Endothelial cell of umbilical vein (primary cell): ENCODE measurements around the gene ZNF614. TPM values are rescaled to one million over a fixed set of nuclear protein-coding genes. Genes with fewer than 3 reads are reported as not detected.

Source experiments
- BruUV-seq: library from RNA; stranded (reverse); fragments of 400-500 nt; replicated peaks from 2 replicates; lab custom pipeline; 2021; lab: Mats Ljungman, UMichigan
- CTCF ChIA-PET: fragments of 300-600, 350-600 bp; sonication (Branson Sonifier 250); formaldehyde crosslinking; loops from one replicate; lab custom pipeline; 2021; ENCODE audit warnings: antibody characterized with exemption, inconsistent platforms; lab: Charles Lee
- POLR2A ChIA-PET: fragments of 300-600, 350-600 bp; sonication (Branson Sonifier 250); formaldehyde crosslinking; loops from one replicate; lab custom pipeline; 2021; ENCODE audit warnings: antibody characterized with exemption, inconsistent platforms; lab: Charles Lee
- DNase-seq: peaks from one replicate; pipeline ENCODE4 v3.0.0-alpha.2; 2011; ENCODE audit warnings: low read depth, low spot score
- FAIRE-seq: peaks from 2 replicates; lab custom pipeline; 2011; peaks lifted over from hg19 to GRCh38; lab: Jason Lieb, UNC
- H2AFZ ChIP-seq: 2 replicates; pipeline ENCODE4 v1.6.0; 2012; ENCODE audit warnings: low read depth, low read length, control low read depth, inconsistent platforms
- H3K27ac ChIP-seq: 2 replicates; pipeline ENCODE4 v1.5.1; 2011; ENCODE audit warnings: low read depth, mild to moderate bottlenecking, control low read depth, low read length, moderate library complexity; ENCODE audit not compliant: insufficient read depth
- H3K27me3 ChIP-seq, 2 experiments: 2 replicates each; pipeline versions ENCODE4 v1.6.0 to v1.6.1; 2011; ENCODE audit warnings: low read length in 2 of 2, mixed read lengths in 1 of 2; ENCODE audit not compliant: control insufficient read depth in 2 of 2, insufficient read depth in 2 of 2
- H3K36me3 ChIP-seq, 2 experiments: 2 replicates in 1 of 2; 3 replicates in 1 of 2; pipeline ENCODE4 v1.5.1; 2011; ENCODE audit warnings: low read length in 2 of 2, mild to moderate bottlenecking in 1 of 2, moderate library complexity in 1 of 2; ENCODE audit not compliant: control insufficient read depth in 2 of 2, insufficient read depth in 2 of 2; ENCODE audit errors: extremely low read depth in 1 of 2
- H3K4me1 ChIP-seq: 3 replicates; pipeline ENCODE4 v1.5.1; 2011; ENCODE audit warnings: mild to moderate bottlenecking, low read length; ENCODE audit not compliant: control insufficient read depth, insufficient read depth; ENCODE audit errors: extremely low read depth
- H3K4me2 ChIP-seq: 2 replicates; pipeline ENCODE4 v1.6.1; 2011; ENCODE audit warnings: low read length, control low read depth, mixed read lengths; ENCODE audit not compliant: insufficient read depth
- H3K4me3 ChIP-seq, 3 experiments: fragments of 200-600 bp in 1 of 3; sonication (generic), shearing (Covaris generic) in 1 of 3; replicated peaks in 1 of 3; 2 replicates each; pipeline ENCODE4 v1.5.1; 2011 to 2016; ENCODE audit warnings: control low read depth in 3 of 3, low read length in 3 of 3, mild to moderate bottlenecking in 2 of 3, inconsistent platforms in 1 of 3, low read depth in 1 of 3, moderate library complexity in 1 of 3; ENCODE audit not compliant: insufficient read depth in 1 of 3
- H3K79me2 ChIP-seq: 2 replicates; pipeline ENCODE4 v1.6.0; 2012; ENCODE audit warnings: low read length, inconsistent platforms; ENCODE audit not compliant: control insufficient read depth, insufficient read depth
- H3K9ac ChIP-seq: replicated peaks from 2 replicates; pipeline ENCODE3; 2011; ENCODE audit warnings: low read length, control low read depth; ENCODE audit not compliant: insufficient read depth; ENCODE audit errors: extremely low read depth
- H3K9me1 ChIP-seq: replicated peaks from 3 replicates; pipeline ENCODE4 v1.6.0; 2011; ENCODE audit warnings: mild to moderate bottlenecking, low read length; ENCODE audit not compliant: control insufficient read depth, insufficient read depth; ENCODE audit errors: extremely low read depth
- H3K9me3 ChIP-seq: replicated peaks from 2 replicates; pipeline ENCODE4 v1.5.1; 2012; ENCODE audit warnings: low read length, inconsistent platforms; ENCODE audit not compliant: control insufficient read depth, insufficient read depth
- H4K20me1 ChIP-seq: replicated peaks from 2 replicates; pipeline ENCODE3; 2011; ENCODE audit warnings: mild to moderate bottlenecking, low read length; ENCODE audit not compliant: control insufficient read depth, insufficient read depth; ENCODE audit errors: extremely low read depth
- EZH2 ChIP-seq: IDR thresholded peaks from 2 replicates; pipeline ENCODE4 v1.6.1; 2012; ENCODE audit warnings: borderline replicate concordance, low read depth, mild to moderate bottlenecking, moderate library complexity, low read length, inconsistent platforms; ENCODE audit not compliant: severe bottlenecking
- FOS ChIP-seq: IDR thresholded peaks from 2 replicates; pipeline ENCODE4 v1.6.1; 2011; ENCODE audit warnings: mild to moderate bottlenecking, low read length, moderate library complexity, borderline replicate concordance; ENCODE audit not compliant: insufficient read depth
- GATA2 ChIP-seq: IDR thresholded peaks from 2 replicates; pipeline ENCODE4 v1.7.0; 2011; ENCODE audit warnings: low read depth, mild to moderate bottlenecking, moderate library complexity, mixed read lengths, low read length; ENCODE audit not compliant: insufficient read length, insufficient read depth
- JUN ChIP-seq: IDR thresholded peaks from 2 replicates; pipeline ENCODE4 v1.6.1; 2011; ENCODE audit warnings: borderline replicate concordance, low read depth; ENCODE audit not compliant: insufficient read length, insufficient read depth
- MAX ChIP-seq: IDR thresholded peaks from 2 replicates; pipeline ENCODE4 v1.6.1; 2011; ENCODE audit not compliant: insufficient read depth, insufficient read length
- MYC ChIP-seq: IDR thresholded peaks from one replicate; pipeline ENCODE4 v1.6.1; 2011; ENCODE audit warnings: mild to moderate bottlenecking, low read depth, low read length
- POLR2A ChIP-seq: IDR thresholded peaks from 2 replicates; pipeline ENCODE4 v1.6.1; 2012; ENCODE audit warnings: low read depth, mild to moderate bottlenecking, control low read depth, low read length
- POLR2AphosphoS5 ChIP-seq: IDR thresholded peaks from 2 replicates; pipeline ENCODE4 v1.6.1; 2012; ENCODE audit warnings: low read depth, mild to moderate bottlenecking, control low read depth, low read length, moderate library complexity; ENCODE audit not compliant: insufficient read depth
- dilution Hi-C: fragments of 300-500 bp; cut with MboI; formaldehyde crosslinking; loops from one replicate; pipeline ENCODE4 v1.15.0; 2019; ENCODE audit warnings: low sequenced_read_pairs; ENCODE audit not compliant: extremely low pct_ligation_motif_present
- intact Hi-C: fragments of 100-400 bp; cut with micrococcal nuclease; formaldehyde crosslinking; loops from one replicate; pipeline ENCODE4 v1.10.0; 2022
- polyA plus RNA-seq, 4 experiments: library from polyadenylated mRNA; depleted of rRNA in 3 of 4; stranded (reverse) in 3 of 4; unstranded in 1 of 4; fragments of >200 nt; gene quantifications; 2 replicates each; pipeline versions ENCODE4 v1.2.1 to v1.2.3, GENCODE V29; 2011 to 2012; ENCODE audit warnings: missing spikeins in 1 of 4
- total RNA-seq: library from RNA; stranded (reverse); gene quantifications from 2 replicates; pipeline ENCODE4 v1.2.3, GENCODE V29; 2021
- TF ChIP-seq, protein P1 (sequence below), 2 donors: IDR thresholded peaks; 1 replicate in 1 of 2; 2 replicates in 1 of 2; pipeline ENCODE4 v1.5.1; 2011; ENCODE audit warnings: low read length in 2 of 2, mild to moderate bottlenecking in 2 of 2, moderate library complexity in 2 of 2, control low read depth in 1 of 2, inconsistent platforms in 1 of 2, low read depth in 1 of 2; ENCODE audit not compliant: insufficient read depth in 1 of 2; ENCODE audit errors: extremely low read depth in 1 of 2

Gene ZNF614
- total and polyA plus RNA-seq, 2 donors (not counting 3 experiments of a cell fraction or from before 2014, with no cell fraction given): 2.5 to 7.8 TPM

- Histone ChIP-seq H4K20me1 (no peaks in the 10 kb centered on the region), H3K4me1 (peaks cover 7% of the 10 kb centered on the region), H3K9me1 (no peaks in the 10 kb centered on the region), H3K9ac (peak overlapping the region; percentile 94), H3K27ac (no peak overlapping the region), H3K36me3 (no peaks in the 10 kb centered on the region), H3K9me3 (no peaks in the 10 kb centered on the region), H2AFZ (peak overlapping the region; percentile 94), H3K4me3 (peak overlapping the region; percentile 57 to 76 (median 69)), H3K27me3 (no peaks in the 10 kb centered on the region), H3K79me2 (no peaks in the 10 kb centered on the region), H3K4me2 (peak overlapping the region; percentile 57)
- intact Hi-C loops: no loop called here
- ChIA-PET POLR2A (interaction anchor here (1.5 kb wide), 1 partner anchor 21 kb away, joined by 4 read pairs; the partner anchor contains the start of gene ZNF614), CTCF (interaction anchor here (1.4 kb wide), 1 partner anchor 230 kb away, joined by 3 read pairs; no protein-coding TSS in a partner anchor)
- dilution Hi-C loops: no loop called here
- DNase-seq (no peak), FAIRE-seq (peak; percentile 37)
- TF ChIP-seq POLR2AphosphoS5 (no peak), GATA2 (no peak), POLR2A (no peak), MAX (no peak), MYC (no peak), JUN (no peak), EZH2 (no peak), FOS (no peak)
- TF ChIP-seq, protein P1, sequence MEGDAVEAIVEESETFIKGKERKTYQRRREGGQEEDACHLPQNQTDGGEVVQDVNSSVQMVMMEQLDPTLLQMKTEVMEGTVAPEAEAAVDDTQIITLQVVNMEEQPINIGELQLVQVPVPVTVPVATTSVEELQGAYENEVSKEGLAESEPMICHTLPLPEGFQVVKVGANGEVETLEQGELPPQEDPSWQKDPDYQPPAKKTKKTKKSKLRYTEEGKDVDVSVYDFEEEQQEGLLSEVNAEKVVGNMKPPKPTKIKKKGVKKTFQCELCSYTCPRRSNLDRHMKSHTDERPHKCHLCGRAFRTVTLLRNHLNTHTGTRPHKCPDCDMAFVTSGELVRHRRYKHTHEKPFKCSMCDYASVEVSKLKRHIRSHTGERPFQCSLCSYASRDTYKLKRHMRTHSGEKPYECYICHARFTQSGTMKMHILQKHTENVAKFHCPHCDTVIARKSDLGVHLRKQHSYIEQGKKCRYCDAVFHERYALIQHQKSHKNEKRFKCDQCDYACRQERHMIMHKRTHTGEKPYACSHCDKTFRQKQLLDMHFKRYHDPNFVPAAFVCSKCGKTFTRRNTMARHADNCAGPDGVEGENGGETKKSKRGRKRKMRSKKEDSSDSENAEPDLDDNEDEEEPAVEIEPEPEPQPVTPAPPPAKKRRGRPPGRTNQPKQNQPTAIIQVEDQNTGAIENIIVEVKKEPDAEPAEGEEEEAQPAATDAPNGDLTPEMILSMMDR (IDR thresholded peaks at IDR 0.05; ENCODE audit: extremely low read depth in 1 of 2, insufficient read depth in 1 of 2, low read depth in 1 of 2, low read length in 2 of 2): no peak
- BruUV-seq: TSS peak; percentile 17
Observed at GRCh38 chr19:52007451-52007805, 20.8 kb downstream of the ZNF614 start.
